Epithelial cell of proximal tubule (primary cell): ENCODE measurements around the gene HPD. TPM values are rescaled to one million over a fixed set of nuclear protein-coding genes. Genes with fewer than 3 reads are reported as not detected.

ENCODE experiments used
- DNase-seq: peaks from one replicate; pipeline ENCODE4 v3.0.0-alpha.2; 2011; ENCODE audit warnings: low read depth
- H3K4me3 ChIP-seq: 2 replicates; pipeline ENCODE4 v1.5.1; 2011; ENCODE audit warnings: low read depth, mild to moderate bottlenecking, low read length
- total RNA-seq: library from RNA; depleted of rRNA; stranded (reverse); fragments of >200 nt; gene quantifications from 2 replicates; pipeline ENCODE4 v1.2.3, GENCODE V29; 2015
- TF ChIP-seq, protein P1 (sequence below): conservative IDR thresholded peaks from 2 replicates; pipeline ENCODE4 v1.5.1; 2012; ENCODE audit warnings: low read depth, mild to moderate bottlenecking, low read length

Gene HPD
- total RNA-seq, 1 donor from 2014 or later: 0.12 TPM

DNA sequence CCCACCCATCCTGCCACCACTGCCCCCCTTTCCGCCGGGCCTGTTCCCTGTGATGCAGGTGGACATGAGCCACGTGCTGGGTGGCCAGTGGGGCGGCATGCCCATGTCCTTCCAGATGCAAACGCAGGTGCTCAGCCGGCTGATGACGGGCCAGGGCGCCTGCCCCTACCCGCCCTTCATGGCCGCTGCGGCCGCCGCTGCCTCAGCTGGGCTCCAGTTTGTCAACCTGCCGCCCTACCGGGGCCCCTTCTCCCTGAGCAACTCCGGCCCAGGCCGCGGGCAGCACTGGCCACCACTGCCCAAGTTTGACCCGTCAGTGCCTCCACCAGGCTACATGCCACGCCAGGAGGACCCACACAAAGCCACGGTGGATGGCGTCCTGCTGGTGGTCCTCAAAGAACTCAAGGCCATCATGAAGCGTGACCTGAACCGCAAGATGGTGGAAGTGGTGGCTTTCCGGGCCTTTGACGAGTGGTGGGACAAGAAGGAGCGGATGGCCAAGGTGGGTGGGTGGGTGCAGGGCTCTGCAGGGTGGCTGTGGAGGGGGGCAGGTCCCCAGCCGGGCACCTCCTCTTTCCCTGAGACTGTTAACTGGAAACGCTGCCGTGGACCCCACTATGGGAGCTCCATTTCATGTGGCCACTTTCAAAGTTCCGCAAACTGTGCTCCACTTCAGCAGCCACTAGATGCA is 44.1 kb downstream of the HPD start:
- H3K4me3 ChIP-seq: no peak overlapping the region
- no peak for DNase-seq
- TF ChIP-seq, protein P1, sequence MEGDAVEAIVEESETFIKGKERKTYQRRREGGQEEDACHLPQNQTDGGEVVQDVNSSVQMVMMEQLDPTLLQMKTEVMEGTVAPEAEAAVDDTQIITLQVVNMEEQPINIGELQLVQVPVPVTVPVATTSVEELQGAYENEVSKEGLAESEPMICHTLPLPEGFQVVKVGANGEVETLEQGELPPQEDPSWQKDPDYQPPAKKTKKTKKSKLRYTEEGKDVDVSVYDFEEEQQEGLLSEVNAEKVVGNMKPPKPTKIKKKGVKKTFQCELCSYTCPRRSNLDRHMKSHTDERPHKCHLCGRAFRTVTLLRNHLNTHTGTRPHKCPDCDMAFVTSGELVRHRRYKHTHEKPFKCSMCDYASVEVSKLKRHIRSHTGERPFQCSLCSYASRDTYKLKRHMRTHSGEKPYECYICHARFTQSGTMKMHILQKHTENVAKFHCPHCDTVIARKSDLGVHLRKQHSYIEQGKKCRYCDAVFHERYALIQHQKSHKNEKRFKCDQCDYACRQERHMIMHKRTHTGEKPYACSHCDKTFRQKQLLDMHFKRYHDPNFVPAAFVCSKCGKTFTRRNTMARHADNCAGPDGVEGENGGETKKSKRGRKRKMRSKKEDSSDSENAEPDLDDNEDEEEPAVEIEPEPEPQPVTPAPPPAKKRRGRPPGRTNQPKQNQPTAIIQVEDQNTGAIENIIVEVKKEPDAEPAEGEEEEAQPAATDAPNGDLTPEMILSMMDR: no peak

- H3K4me3 ChIP-seq: no peak overlapping the region
- no peak for DNase-seq
- TF ChIP-seq, protein P1: no peak
These were observed 44.7 kb downstream of the HPD start for GRCh38 chr12:121813951-121814350.

DNA sequence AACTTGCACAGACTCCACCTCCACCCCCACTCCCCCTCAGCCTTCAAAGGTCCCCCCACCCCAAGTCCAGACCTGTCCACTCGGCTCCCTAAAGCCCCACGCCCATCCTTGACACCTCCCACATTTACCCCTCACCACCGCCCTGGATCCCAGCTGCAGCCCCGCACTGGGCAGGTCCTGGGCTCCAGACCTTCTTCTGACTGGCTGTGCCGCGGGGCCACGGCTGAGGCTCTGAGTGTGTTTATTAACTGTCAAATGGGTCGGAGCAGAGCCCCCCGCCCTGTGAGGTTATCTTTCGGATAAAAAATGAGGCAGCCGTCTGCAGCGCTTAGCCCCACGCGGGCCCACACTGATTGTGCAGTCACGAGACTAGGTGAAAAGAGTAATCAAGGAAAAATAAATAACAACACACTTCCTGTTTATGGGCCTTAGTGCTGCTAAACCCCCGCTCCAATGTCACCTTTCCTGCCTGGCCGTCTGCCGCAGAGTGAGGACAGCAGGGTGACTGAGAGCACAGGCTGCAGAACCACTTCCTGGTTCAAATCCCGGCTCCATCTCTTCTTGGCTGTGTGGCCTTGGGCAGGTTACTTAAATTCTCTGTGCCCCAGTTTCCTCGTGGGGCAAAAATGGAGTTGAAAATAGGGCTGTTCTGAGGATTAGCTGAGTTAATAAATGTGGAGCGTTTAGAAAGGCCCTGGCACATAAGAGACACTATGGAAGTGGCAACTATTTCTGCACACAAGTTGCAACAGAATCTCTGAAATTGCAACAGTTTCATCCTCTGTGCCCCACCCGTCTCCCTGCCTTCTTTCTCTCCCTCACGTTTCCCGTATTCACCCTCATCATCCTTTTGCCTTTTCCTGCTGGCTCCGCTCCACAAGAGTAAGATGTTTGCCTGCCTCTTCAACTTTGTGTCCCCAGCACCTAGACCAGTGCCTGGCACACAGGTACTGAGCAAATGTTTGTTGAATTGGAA is 45.5 kb downstream of the HPD start:
- H3K4me3 ChIP-seq: peak overlapping the region; percentile 65
- TF ChIP-seq, protein P1: no peak
- DNase-seq: no peak

DNA sequence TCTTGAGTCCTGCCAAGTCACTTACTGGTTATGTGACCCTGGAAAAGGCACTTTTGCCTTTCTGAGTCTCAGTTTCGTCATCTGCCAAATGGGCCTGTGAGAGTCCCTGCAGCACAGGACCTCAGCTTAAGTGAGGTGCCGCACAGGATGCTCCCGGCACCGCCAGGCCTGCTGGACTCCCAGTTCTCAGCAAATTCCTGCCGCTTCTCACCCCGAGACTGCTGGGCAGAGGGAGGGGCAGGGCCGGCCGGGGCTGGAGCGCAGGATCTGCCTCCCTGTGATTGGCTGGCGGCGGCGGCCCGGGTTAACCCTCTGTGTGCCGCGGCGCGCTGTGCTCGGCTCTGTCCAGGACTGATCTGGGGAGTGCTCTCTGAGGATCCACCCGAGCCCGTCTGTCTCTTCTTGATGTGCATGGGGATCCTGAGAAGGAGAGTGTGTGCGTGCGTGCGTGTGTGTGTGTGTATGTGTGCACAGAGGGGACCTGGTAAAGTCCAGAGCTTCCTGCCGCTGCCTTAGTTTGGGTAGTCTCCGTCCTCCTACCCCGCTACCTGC is 46.3 kb downstream of the HPD start:
- TF ChIP-seq, protein P1: no peak
- no peak for DNase-seq
- peak overlapping the region; percentile 65 for H3K4me3 ChIP-seq

DNA sequence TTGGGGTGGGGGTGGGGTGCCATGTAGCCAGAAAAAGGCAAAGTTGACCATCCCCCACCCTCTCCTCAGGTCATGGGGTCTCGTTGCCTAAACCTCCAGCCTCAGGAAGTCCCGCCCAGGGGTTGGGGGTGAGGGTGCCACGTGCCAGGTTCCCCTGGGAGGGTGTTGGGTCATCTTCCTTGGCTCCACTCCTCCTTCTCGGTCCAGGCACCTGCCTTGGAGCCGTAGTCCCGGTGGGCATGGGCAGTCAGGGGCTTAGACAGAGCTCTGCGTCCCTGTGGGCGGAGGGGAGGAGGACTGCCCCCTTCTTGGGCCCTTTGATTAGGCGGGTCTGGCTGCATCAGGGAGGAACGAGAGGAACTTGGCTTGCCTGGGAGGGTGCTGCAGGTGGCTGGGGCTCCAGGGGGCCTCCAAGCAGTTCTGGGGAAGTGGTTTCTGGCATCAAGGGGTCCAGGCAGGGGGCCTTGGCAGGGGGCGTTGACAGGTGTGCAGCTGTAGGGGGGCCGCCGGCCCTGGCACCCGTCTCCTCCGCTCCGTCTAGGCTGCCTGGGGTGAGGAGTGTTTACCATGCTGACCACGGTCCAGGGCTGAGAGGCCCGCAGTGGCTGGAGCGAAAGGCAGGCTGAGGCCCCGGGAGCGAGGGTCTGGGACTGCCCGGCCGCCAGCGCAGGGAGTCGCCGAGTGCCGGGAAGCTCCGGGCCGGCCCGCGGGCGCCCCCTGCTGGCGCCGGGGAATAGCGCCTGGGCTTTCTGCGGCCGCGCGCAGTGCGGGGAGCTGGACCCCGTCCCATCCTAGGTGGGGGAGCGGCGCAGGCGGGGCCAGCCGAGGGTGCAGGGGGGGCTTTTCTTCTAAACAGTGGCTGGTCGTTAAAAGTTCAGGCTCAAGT is 47.0 kb downstream of the HPD start:
- no peak for DNase-seq
- peak overlapping the region; percentile 65 for H3K4me3 ChIP-seq
- TF ChIP-seq, protein P1: peak; percentile 81

- TF ChIP-seq, protein P1: no peak
- H3K4me3 ChIP-seq: peak overlapping the region; percentile 65
- no peak for DNase-seq
These were observed 47.7 kb downstream of the HPD start for GRCh38 chr12:121810833-121811433.
